NCI-H446 (cell line): ENCODE results near the gene EIF4EBP2.

Experiments
- DNase-seq, 2 experiments: peaks; one replicate each; lab custom pipeline; 2025; lab: John Stamatoyannopoulos, UW

EIF4EBP2 gene

GRCh38 chr10:70404036-70404786 lies at the start of gene EIF4EBP2:
TSS of gene EIF4EBP2 (plus strand) at chr10:70404145. CDS start at chr10:70404402, 257 bp downstream.
- DNase-seq: peak; percentile 79 to 89

GRCh38 chr10:70354556-70354955 lies 49.4 kb upstream of the EIF4EBP2 start:
- DNase-seq: no peak

GRCh38 chr10:70355051-70356021 lies 48.6 kb upstream of the EIF4EBP2 start:
- no peak for DNase-seq

GRCh38 chr10:70357565-70357964 lies 46.4 kb upstream of the EIF4EBP2 start:
- DNase-seq: no peak

GRCh38 chr10:70358446-70358845 lies 45.5 kb upstream of the EIF4EBP2 start:
- no peak for DNase-seq

- no peak for DNase-seq
These were observed 44.9 kb upstream of the EIF4EBP2 start for GRCh38 chr10:70359017-70359550.

- DNase-seq: no peak
These were observed 43.7 kb upstream of the EIF4EBP2 start for GRCh38 chr10:70360215-70360614.

GRCh38 chr10:70362328-70362727 lies 41.6 kb upstream of the EIF4EBP2 start:
- DNase-seq: no peak

- no peak for DNase-seq
These were observed 40.7 kb upstream of the EIF4EBP2 start for GRCh38 chr10:70363292-70363691.

- peak; percentile 54 to 85 for DNase-seq
These were observed 39.8 kb upstream of the EIF4EBP2 start for GRCh38 chr10:70363971-70364771.

GRCh38 chr10:70364772-70365091 lies 39.2 kb upstream of the EIF4EBP2 start:
- no peak for DNase-seq

- no peak for DNase-seq
These were observed 36.6 kb upstream of the EIF4EBP2 start for GRCh38 chr10:70367195-70367796.

GRCh38 chr10:70368774-70369482 lies 35.0 kb upstream of the EIF4EBP2 start:
- no peak for DNase-seq

GRCh38 chr10:70369498-70370018 lies 34.4 kb upstream of the EIF4EBP2 start:
- no peak for DNase-seq

- DNase-seq: no peak
These were observed 33.2 kb upstream of the EIF4EBP2 start for GRCh38 chr10:70370766-70371165.

- no peak for DNase-seq
These were observed 32.1 kb upstream of the EIF4EBP2 start for GRCh38 chr10:70371846-70372245.

- DNase-seq: no peak
These were observed 28.9 kb upstream of the EIF4EBP2 start for GRCh38 chr10:70374775-70375614.

- DNase-seq: no peak
These were observed 27.2 kb upstream of the EIF4EBP2 start for GRCh38 chr10:70376436-70377378.

- DNase-seq: no peak
These were observed 25.8 kb upstream of the EIF4EBP2 start for GRCh38 chr10:70378122-70378521.
